ENCODE measurements around the gene MIPEP.

DNA sequence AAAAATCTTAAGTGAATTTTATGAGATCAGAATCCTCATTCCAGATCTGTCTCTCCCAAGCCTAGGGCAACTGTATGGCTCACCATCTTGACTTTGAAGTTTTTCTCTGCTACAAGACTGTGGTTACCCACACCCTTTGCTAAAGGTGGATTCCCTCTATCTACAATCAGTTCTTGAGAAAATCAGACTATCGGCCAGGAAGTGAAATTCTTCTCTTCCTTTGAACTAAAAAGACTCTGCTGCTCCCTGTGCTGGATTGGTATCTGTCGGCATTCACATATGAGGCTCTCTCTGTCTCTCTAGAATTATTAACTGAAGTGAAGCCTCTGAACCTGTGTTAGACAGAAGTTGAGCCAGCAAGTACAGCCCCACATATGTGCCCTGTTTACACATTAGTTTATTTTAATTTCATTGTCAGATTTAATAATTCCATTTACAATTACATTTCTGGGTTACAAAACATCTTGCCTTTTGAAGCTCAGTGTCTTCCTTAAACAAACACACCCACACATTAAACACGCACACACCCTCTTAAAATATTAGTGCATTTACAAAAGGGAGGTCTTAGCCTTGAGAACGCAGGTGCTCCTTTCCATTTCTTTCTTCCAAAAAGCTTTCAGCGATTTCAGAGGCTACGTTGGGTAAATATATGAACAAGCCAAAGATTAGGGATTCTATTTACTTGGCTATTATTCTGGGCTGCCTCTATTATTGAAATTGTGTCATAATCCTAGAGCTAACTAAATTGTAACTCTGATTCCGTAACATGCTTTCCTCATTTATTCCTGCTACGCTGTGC is 145.7 kb downstream of the MIPEP start:
- TF ChIP-seq, protein P1, sequence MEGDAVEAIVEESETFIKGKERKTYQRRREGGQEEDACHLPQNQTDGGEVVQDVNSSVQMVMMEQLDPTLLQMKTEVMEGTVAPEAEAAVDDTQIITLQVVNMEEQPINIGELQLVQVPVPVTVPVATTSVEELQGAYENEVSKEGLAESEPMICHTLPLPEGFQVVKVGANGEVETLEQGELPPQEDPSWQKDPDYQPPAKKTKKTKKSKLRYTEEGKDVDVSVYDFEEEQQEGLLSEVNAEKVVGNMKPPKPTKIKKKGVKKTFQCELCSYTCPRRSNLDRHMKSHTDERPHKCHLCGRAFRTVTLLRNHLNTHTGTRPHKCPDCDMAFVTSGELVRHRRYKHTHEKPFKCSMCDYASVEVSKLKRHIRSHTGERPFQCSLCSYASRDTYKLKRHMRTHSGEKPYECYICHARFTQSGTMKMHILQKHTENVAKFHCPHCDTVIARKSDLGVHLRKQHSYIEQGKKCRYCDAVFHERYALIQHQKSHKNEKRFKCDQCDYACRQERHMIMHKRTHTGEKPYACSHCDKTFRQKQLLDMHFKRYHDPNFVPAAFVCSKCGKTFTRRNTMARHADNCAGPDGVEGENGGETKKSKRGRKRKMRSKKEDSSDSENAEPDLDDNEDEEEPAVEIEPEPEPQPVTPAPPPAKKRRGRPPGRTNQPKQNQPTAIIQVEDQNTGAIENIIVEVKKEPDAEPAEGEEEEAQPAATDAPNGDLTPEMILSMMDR (IDR thresholded peaks at IDR 0.05; ENCODE audit: low read depth, low read length, poor library complexity, severe bottlenecking) = no peak
- TF ChIP-seq EZH2phosphoT487 (IDR thresholded peaks at IDR 0.05; ENCODE audit: borderline replicate concordance, low read length) = no peak
